Ovary (tissue), 10 donors: ENCODE measurements around the gene PTCRA. TPM values are rescaled to one million over a fixed set of nuclear protein-coding genes. Genes with fewer than 3 reads are reported as not detected.

Experiments
- DNase-seq, 5 donors: peaks; one replicate each; pipeline ENCODE4 v3.0.0-alpha.2; 2019 to 2020
- H3K27ac ChIP-seq, 2 donors: fragments of 200-600 bp; one replicate each; pipeline versions ENCODE4 v1.5.1 to v1.8.0; 2019 to 2022
- H3K27me3 ChIP-seq: fragments of 200-600 bp; one replicate; pipeline ENCODE4 v1.8.0; 2022
- H3K36me3 ChIP-seq: fragments of 200-600 bp; sonication (generic); one replicate; pipeline ENCODE4 v1.5.1; 2019
- H3K4me1 ChIP-seq: one replicate; pipeline ENCODE4 v1.8.1; 2013; ENCODE audit warnings: mild to moderate bottlenecking, moderate library complexity; ENCODE audit not compliant: insufficient read depth
- H3K4me3 ChIP-seq: fragments of 200-600 bp; sonication (generic); one replicate; pipeline ENCODE4 v1.5.1; 2017
- H3K9me3 ChIP-seq, 2 donors: fragments of 200-600 bp in 1 of 2; sonication (generic) in 1 of 2; one replicate each; pipeline versions ENCODE4 v1.5.1 to v1.8.1; 2013 to 2019; ENCODE audit warnings: mild to moderate bottlenecking in 1 of 2, moderate library complexity in 1 of 2
- EP300 ChIP-seq: sonication (generic); formaldehyde crosslinking; IDR thresholded peaks from one replicate; pipeline ENCODE4 v1.6.1; 2017; ENCODE audit warnings: antibody characterized with exemption
- POLR2A ChIP-seq: fragments of 450-650 bp; IDR thresholded peaks from one replicate; pipeline ENCODE4 v1.6.1; 2017; ENCODE audit warnings: antibody characterized with exemption, mild to moderate bottlenecking, moderate library complexity
- WGBS, 3 donors: extraction: QIAGEN DNeasy Blood & Tissue Kit in 1 of 3; methylation state at CpG; one replicate each; pipeline versions ENCODE4 v1.1.5 to v1.1.7; 2013 to 2017; 5-methylcytosine and 5-hydroxymethylcytosine counted together
- intact Hi-C, 4 donors: fragments of 100-400 bp; cut with DNase I; formaldehyde crosslinking; loops; one replicate each; pipeline versions ENCODE4 v1.11.0 to v1.15.1; 2022 to 2023
- long read RNA-seq, 3 donors: library from polyadenylated mRNA in 2 of 3; unstranded in 2 of 3; transcript quantifications; one replicate each; pipeline ENCODE4 v2.0.0 and lab custom pipeline, GENCODE V29; 2021 to 2026
- polyA plus RNA-seq, 2 donors: library from polyadenylated mRNA; stranded (reverse); fragments of 200-250 nt in 1 of 2; fragments of 350-450 nt in 1 of 2; fragmentation: Illumina TruSeq in 1 of 2; extraction: RNeasy Lipid Tissue Mini Kit (QIAGEN cat#74804) in 1 of 2; gene quantifications; one replicate each; pipeline ENCODE4 v1.2.3, GENCODE V29; 2013 to 2014
- total RNA-seq, 7 donors: library from RNA; depleted of rRNA in 2 of 7; stranded (reverse); fragments of >200 nt in 2 of 7; fragmentation: NEBNext Ultra II Directional in 3 of 7; extraction: Animal tissue kit (Norgen Biotek cat#: 25700) in 3 of 7; gene quantifications; one replicate each; pipeline versions ENCODE4 v1.1.0 to v1.2.4, GENCODE V29; 2016 to 2023
- TF ChIP-seq, protein P1 (sequence below), 3 donors: fragments of 450-650 bp in 2 of 3; fragments of 200-600 bp in 1 of 3; IDR thresholded peaks; one replicate each; pipeline versions ENCODE4 v1.5.1 to v1.8.0; 2016 to 2022; ENCODE audit warnings: antibody characterized with exemption in 3 of 3, mild to moderate bottlenecking in 1 of 3
- donor health status: DM: no; HTN: no; CAD: no; lungs with moderate emphysema.
- donor health status: DM: no; HTN: no; CAD: no.
- donor health status: Bipolar disorder and iron deficiency.
- donor health status: DM: yes; HTN: yes; CAD: no.
- donor health status: DM: no; HTN: no; CAD: no.
- donor health status: DM: yes; HTN: yes; CAD: no.

PTCRA gene
- total RNA-seq (under 1 TPM in 1 of 7 donors, not detected in 6; 0.55 TPM), polyA plus RNA-seq (not detected)
- long read RNA-seq, donor 1, result 0 reads
- long read RNA-seq, donor 2, result 0 reads
- long read RNA-seq, donor 3, result 0 reads

GRCh38 chr6:42915732-42916131, at the start of gene PTCRA:
TSS of gene PTCRA (plus strand) at chr6:42916053. CDS start at chr6:42916070, 17 bp downstream.
- no peaks in the 10 kb centered on the region for H3K36me3 ChIP-seq
- H3K27ac ChIP-seq, result no peak within 1 kb of the TSS
- no peaks in the 10 kb centered on the region for H3K27me3 ChIP-seq
- H3K9me3 ChIP-seq, result no peaks in the 10 kb centered on the region
- TF ChIP-seq, protein P1, sequence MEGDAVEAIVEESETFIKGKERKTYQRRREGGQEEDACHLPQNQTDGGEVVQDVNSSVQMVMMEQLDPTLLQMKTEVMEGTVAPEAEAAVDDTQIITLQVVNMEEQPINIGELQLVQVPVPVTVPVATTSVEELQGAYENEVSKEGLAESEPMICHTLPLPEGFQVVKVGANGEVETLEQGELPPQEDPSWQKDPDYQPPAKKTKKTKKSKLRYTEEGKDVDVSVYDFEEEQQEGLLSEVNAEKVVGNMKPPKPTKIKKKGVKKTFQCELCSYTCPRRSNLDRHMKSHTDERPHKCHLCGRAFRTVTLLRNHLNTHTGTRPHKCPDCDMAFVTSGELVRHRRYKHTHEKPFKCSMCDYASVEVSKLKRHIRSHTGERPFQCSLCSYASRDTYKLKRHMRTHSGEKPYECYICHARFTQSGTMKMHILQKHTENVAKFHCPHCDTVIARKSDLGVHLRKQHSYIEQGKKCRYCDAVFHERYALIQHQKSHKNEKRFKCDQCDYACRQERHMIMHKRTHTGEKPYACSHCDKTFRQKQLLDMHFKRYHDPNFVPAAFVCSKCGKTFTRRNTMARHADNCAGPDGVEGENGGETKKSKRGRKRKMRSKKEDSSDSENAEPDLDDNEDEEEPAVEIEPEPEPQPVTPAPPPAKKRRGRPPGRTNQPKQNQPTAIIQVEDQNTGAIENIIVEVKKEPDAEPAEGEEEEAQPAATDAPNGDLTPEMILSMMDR (IDR thresholded peaks at IDR 0.05), result no peak
- no peak for TF ChIP-seq POLR2A
- no peak for TF ChIP-seq EP300
- H3K4me3 ChIP-seq, result no peak within 1 kb of the TSS
- 71 to 79% (median 77%) methylated on average over 10 of the region's 10 CpGs for WGBS, 3 donors
- no peak for DNase-seq
- intact Hi-C loops, result loop anchor here in 2 of 4 donors (5.0 to 10.0 kb wide), 2 partner anchors 49 to 232 kb away; partner anchors contain the start of gene GNMT (in 1 of the 2)
- H3K4me1 ChIP-seq, result peaks cover 4% of the 10 kb centered on the region

- Histone ChIP-seq H3K27me3 (no peaks in the 10 kb centered on the region), H3K9me3 (no peaks in the 10 kb centered on the region), H3K36me3 (no peaks in the 10 kb centered on the region), H3K4me1 (no peaks in the 10 kb centered on the region), H3K4me3 (no peak overlapping the region), H3K27ac (no peak overlapping the region)
- DNase-seq, result no peak
- WGBS, 3 donors, result 65 to 69% (median 66%) methylated on average over 2 of the region's 2 CpGs
- intact Hi-C loops, result loop anchor here in 2 of 4 donors (10.0 kb wide), 2 partner anchors 86 to 146 kb away; partner anchors contain the start of genes BICRAL (in 1 of the 2) and PRPH2 (in 1 of the 2)
- TF ChIP-seq EP300 (no peak), POLR2A (no peak)
- TF ChIP-seq, protein P1 (IDR thresholded peaks at IDR 0.05), result no peak
These were observed 45.5 kb upstream of the PTCRA start for GRCh38 chr6:42870145-42870936.

DNA sequence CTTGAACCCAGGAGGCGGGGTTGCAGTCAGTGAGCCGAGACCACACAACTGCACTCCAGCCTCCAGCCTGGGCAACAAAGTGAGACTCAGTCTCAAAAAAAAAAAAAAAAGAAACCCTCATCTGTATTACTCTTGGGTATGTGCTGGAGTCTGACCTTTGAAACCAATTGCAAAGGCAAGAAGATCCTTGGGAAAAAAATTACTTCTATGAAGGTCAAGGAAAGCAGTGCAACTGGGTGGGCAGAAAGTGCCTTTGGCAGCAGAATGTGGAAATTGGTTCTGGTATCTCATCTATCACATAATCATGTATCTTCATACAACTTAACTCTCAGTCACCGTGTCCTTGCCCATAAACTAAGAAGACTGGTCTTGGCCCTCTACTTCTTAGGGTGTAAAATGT, 44.1 kb upstream of the PTCRA start:
- Histone ChIP-seq H3K36me3 (no peaks in the 10 kb centered on the region), H3K27me3 (no peaks in the 10 kb centered on the region), H3K4me1 (no peaks in the 10 kb centered on the region), H3K9me3 (no peaks in the 10 kb centered on the region), H3K4me3 (no peak overlapping the region), H3K27ac (no peak overlapping the region)
- WGBS, 3 donors, result 74 to 77% (median 76%) methylated on average over 3 of the region's 3 CpGs
- intact Hi-C loops, result loop anchor here in 2 of 4 donors (10.0 kb wide), 2 partner anchors 87 to 147 kb away; partner anchors contain the start of genes BICRAL (in 1 of the 2) and PRPH2 (in 1 of the 2)
- no peak for DNase-seq
- TF ChIP-seq, protein P1 (IDR thresholded peaks at IDR 0.05), result no peak
- TF ChIP-seq EP300 (no peak), POLR2A (no peak)

DNA sequence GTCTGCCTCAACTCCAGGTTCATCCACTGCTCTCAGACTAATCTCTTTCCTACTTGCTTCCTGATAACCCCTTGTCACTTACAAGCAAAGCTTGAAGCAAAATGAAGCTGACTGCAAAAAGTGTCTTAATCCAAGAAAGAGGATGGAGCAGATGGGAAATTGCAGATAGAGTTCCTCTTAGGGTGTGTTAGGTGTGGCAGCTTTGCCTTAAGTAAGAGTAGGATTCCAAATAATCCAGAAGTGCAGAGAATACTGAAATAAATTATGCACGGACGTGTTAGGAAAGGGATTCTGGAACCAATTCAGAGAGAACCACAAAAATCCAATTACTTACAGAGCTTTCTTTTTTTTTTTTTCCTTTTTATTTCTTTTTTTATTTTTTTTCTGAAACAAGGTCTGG, 42.5 kb upstream of the PTCRA start:
- Histone ChIP-seq H3K9me3 (no peaks in the 10 kb centered on the region), H3K4me1 (no peaks in the 10 kb centered on the region), H3K27ac (no peak overlapping the region), H3K27me3 (no peaks in the 10 kb centered on the region), H3K4me3 (no peak overlapping the region), H3K36me3 (no peaks in the 10 kb centered on the region)
- TF ChIP-seq, protein P1 (IDR thresholded peaks at IDR 0.05), result no peak
- intact Hi-C loops, result loop anchor here in 2 of 4 donors (10.0 kb wide), 2 partner anchors 89 to 149 kb away; partner anchors contain the start of genes BICRAL (in 1 of the 2) and PRPH2 (in 1 of the 2)
- no peak for DNase-seq
- 9 to 30% (median 17%) methylated on average over 2 of the region's 2 CpGs for WGBS, 3 donors
